Keratinocyte (primary cell): ENCODE results near the gene GTF3C4. TPM values are rescaled to one million over a fixed set of nuclear protein-coding genes. Genes with fewer than 3 reads are reported as not detected.

Experiments used
- DNase-seq: peaks from one replicate; pipeline ENCODE4 v3.0.0-alpha.2; 2011; ENCODE audit warnings: low read depth, missing footprints, low spot score
- FAIRE-seq: peaks from 2 replicates; lab custom pipeline; 2011; peaks lifted over from hg19 to GRCh38; lab: Jason Lieb, UNC
- H2AFZ ChIP-seq: 2 replicates; pipeline ENCODE4 v1.6.0; 2012; ENCODE audit warnings: low read length, control low read depth, inconsistent platforms; ENCODE audit not compliant: control insufficient read depth
- H3K27ac ChIP-seq: 2 replicates; pipeline ENCODE4 v1.5.1; 2011; ENCODE audit warnings: low read length; ENCODE audit not compliant: control insufficient read depth, insufficient read depth
- H3K27me3 ChIP-seq: 3 replicates; pipeline ENCODE4 v1.6.0; 2011; ENCODE audit warnings: low read length; ENCODE audit not compliant: control insufficient read depth, insufficient read depth; ENCODE audit errors: extremely low read depth
- H3K36me3 ChIP-seq, 2 experiments: 2 replicates in 1 of 2; 3 replicates in 1 of 2; pipeline ENCODE4 v1.5.1; 2011; ENCODE audit warnings: low read length in 2 of 2, mild to moderate bottlenecking in 1 of 2; ENCODE audit not compliant: control insufficient read depth in 2 of 2, insufficient read depth in 2 of 2; ENCODE audit errors: extremely low read depth in 1 of 2
- H3K4me1 ChIP-seq: 3 replicates; pipeline ENCODE4 v1.5.1; 2011; ENCODE audit warnings: low read length; ENCODE audit not compliant: control insufficient read depth, insufficient read depth; ENCODE audit errors: extremely low read depth
- H3K4me2 ChIP-seq: 3 replicates; pipeline ENCODE4 v1.6.0; 2011; ENCODE audit warnings: low read depth, low read length; ENCODE audit not compliant: control insufficient read depth, insufficient read depth; ENCODE audit errors: extremely low read depth
- H3K4me3 ChIP-seq, 3 experiments: fragments of 200-600 bp in 1 of 3; sonication (generic) in 1 of 3; 2 replicates in 2 of 3; 3 replicates in 1 of 3; pipeline ENCODE4 v1.5.1; 2011 to 2016; ENCODE audit warnings: low read length in 3 of 3, mild to moderate bottlenecking in 3 of 3, control low read depth in 2 of 3, inconsistent platforms in 1 of 3, low read depth in 1 of 3, mixed read lengths in 1 of 3, mixed run types in 1 of 3, moderate library complexity in 1 of 3; ENCODE audit not compliant: control insufficient read depth in 2 of 3, insufficient read depth in 2 of 3; ENCODE audit errors: extremely low read depth in 1 of 3
- H3K79me2 ChIP-seq: 2 replicates; pipeline ENCODE4 v1.6.0; 2012; ENCODE audit warnings: low read length; ENCODE audit not compliant: control insufficient read depth, insufficient read depth
- H3K9ac ChIP-seq: 3 replicates; pipeline ENCODE4 v1.6.0; 2011; ENCODE audit warnings: low read length; ENCODE audit not compliant: control insufficient read depth, insufficient read depth; ENCODE audit errors: extremely low read depth
- H3K9me1 ChIP-seq: 3 replicates; pipeline ENCODE4 v1.6.0; 2011; ENCODE audit warnings: low read length; ENCODE audit not compliant: control insufficient read depth, insufficient read depth; ENCODE audit errors: extremely low read depth
- H3K9me3 ChIP-seq: 2 replicates; pipeline ENCODE4 v1.5.1; 2012; ENCODE audit warnings: low read depth, low read length; ENCODE audit not compliant: control insufficient read depth
- H4K20me1 ChIP-seq: 3 replicates; pipeline ENCODE4 v1.6.0; 2011; ENCODE audit warnings: low read length; ENCODE audit not compliant: control insufficient read depth, insufficient read depth; ENCODE audit errors: extremely low read depth
- EZH2 ChIP-seq: IDR thresholded peaks from one replicate; pipeline ENCODE4 v1.6.1; 2012; ENCODE audit warnings: inconsistent platforms, mild to moderate bottlenecking, low read length, moderate library complexity
- dilution Hi-C: fragments of 300-500 bp; cut with MboI; formaldehyde crosslinking; loops from one replicate; pipeline ENCODE4 v1.7.0; 2020; ENCODE audit warnings: low sequenced_read_pairs; ENCODE audit not compliant: extremely low pct_ligation_motif_present
- polyA plus RNA-seq, 5 experiments: library from polyadenylated mRNA; depleted of rRNA in 3 of 5; stranded (reverse) in 3 of 5; stranded (forward) in 1 of 5; unstranded in 1 of 5; fragments of >200 nt; gene quantifications; 1 replicate in 1 of 5; 2 replicates in 3 of 5; 3 replicates in 1 of 5; pipeline versions ENCODE4 v1.2.1 to v1.2.3, GENCODE V29; 2011 to 2012; ENCODE audit warnings: missing spikeins in 2 of 5, low read depth in 1 of 5, low replicate concordance in 1 of 5
- TF ChIP-seq, protein P1 (sequence below), 3 experiments: IDR thresholded peaks in 1 of 3; conservative IDR thresholded peaks in 1 of 3; optimal IDR thresholded peaks in 1 of 3; 2 replicates in 2 of 3; 3 replicates in 1 of 3; pipeline versions ENCODE3 to v1.5.1; 2011; ENCODE audit warnings: low read length in 3 of 3, mild to moderate bottlenecking in 3 of 3, moderate library complexity in 2 of 3, control low read depth in 1 of 3, inconsistent platforms in 1 of 3; ENCODE audit not compliant: insufficient read depth in 2 of 3; ENCODE audit errors: extremely low read depth in 1 of 3

The GTF3C4 gene
- polyA plus RNA-seq, 1 donor (not counting 4 experiments of a cell fraction or from before 2014, with no cell fraction given): 7.7 TPM

DNA sequence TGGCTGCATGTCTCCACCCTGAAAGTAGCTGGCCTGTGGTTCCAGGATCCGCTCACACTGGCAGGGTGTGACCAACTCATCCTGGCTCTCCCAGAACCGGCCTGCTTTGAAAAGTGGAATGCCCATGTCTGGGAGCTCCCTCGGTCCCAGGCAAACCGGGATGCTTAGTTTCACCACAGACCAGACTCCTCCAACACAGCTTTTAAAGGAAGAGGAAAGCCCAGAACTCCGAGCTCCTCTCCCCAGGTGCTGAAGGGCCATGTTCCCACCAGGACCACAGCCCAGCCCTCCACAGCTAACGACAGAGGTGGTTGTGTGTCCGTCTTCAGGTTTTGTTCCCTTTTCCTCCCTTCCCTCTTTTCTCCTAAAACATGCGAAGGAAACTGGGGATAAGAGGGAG, 38.0 kb downstream of the GTF3C4 start:
- TF ChIP-seq, protein P1, sequence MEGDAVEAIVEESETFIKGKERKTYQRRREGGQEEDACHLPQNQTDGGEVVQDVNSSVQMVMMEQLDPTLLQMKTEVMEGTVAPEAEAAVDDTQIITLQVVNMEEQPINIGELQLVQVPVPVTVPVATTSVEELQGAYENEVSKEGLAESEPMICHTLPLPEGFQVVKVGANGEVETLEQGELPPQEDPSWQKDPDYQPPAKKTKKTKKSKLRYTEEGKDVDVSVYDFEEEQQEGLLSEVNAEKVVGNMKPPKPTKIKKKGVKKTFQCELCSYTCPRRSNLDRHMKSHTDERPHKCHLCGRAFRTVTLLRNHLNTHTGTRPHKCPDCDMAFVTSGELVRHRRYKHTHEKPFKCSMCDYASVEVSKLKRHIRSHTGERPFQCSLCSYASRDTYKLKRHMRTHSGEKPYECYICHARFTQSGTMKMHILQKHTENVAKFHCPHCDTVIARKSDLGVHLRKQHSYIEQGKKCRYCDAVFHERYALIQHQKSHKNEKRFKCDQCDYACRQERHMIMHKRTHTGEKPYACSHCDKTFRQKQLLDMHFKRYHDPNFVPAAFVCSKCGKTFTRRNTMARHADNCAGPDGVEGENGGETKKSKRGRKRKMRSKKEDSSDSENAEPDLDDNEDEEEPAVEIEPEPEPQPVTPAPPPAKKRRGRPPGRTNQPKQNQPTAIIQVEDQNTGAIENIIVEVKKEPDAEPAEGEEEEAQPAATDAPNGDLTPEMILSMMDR (optimal IDR thresholded peaks at IDR 0.05 in 1 of 3, IDR thresholded peaks at IDR 0.05 in 1 of 3, conservative IDR thresholded peaks at IDR 0.05 in 1 of 3; ENCODE audit: extremely low read depth in 1 of 3, insufficient read depth in 2 of 3, low read length in 3 of 3): no peak
- no peak for TF ChIP-seq EZH2
- no peaks in the 10 kb centered on the region for H3K4me1 ChIP-seq
- no peak overlapping the region for H3K27ac ChIP-seq
- H3K36me3 ChIP-seq: no peaks in the 10 kb centered on the region
- no peak overlapping the region for H3K9ac ChIP-seq
- no peak overlapping the region for H3K4me3 ChIP-seq
- no peaks in the 10 kb centered on the region for H3K9me1 ChIP-seq
- H3K4me2 ChIP-seq: no peak overlapping the region
- H3K79me2 ChIP-seq: no peaks in the 10 kb centered on the region
- H2AFZ ChIP-seq: no peak overlapping the region
- H3K27me3 ChIP-seq: no peaks in the 10 kb centered on the region
- no peaks in the 10 kb centered on the region for H4K20me1 ChIP-seq
- no peak for DNase-seq
- dilution Hi-C loops: no loop called here
- no peak for FAIRE-seq
- no peaks in the 10 kb centered on the region for H3K9me3 ChIP-seq

DNA sequence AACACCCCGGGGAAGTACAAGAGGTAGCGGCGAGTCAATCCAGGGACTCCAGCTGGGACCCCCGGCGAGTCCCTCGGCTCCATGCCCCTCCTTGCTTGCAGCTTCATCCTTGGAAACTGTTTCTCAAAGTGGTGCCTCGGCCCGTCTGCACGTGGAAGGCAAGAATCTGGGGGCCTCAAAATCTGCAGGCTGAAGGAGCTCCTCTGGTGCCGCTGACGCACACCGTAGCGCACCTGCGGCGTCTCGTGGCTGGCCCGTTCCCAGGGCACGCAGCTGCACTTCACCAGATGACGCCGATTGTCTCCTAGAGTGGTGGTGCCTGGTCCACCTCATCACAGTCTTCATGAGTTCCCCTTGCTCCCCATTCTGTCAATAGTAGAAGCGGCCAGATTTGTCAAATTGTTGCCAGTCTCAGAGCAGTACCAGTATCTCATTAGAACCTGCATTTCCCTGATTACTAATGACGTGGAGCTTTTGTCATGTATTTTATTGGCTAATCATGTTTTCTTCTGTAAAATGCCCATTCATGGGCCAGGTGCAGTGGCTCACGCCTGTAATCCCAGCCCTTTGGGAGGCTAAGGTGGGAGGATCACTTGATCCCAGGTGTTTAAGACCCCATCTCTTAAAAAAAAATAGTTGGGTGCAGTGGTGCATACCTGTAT, 38.6 kb downstream of the GTF3C4 start:
- no peaks in the 10 kb centered on the region for H3K9me3 ChIP-seq
- H3K79me2 ChIP-seq: no peaks in the 10 kb centered on the region
- H3K4me1 ChIP-seq: no peaks in the 10 kb centered on the region
- H3K4me3 ChIP-seq: no peak overlapping the region
- no peaks in the 10 kb centered on the region for H4K20me1 ChIP-seq
- DNase-seq: no peak
- H3K27me3 ChIP-seq: no peaks in the 10 kb centered on the region
- no peak overlapping the region for H3K27ac ChIP-seq
- no peaks in the 10 kb centered on the region for H3K36me3 ChIP-seq
- dilution Hi-C loops: no loop called here
- TF ChIP-seq, protein P1 (optimal IDR thresholded peaks at IDR 0.05 in 1 of 3, IDR thresholded peaks at IDR 0.05 in 1 of 3, conservative IDR thresholded peaks at IDR 0.05 in 1 of 3; ENCODE audit: extremely low read depth in 1 of 3, insufficient read depth in 2 of 3, low read length in 3 of 3): no peak
- TF ChIP-seq EZH2: no peak
- H3K9me1 ChIP-seq: no peaks in the 10 kb centered on the region
- no peak overlapping the region for H3K9ac ChIP-seq
- no peak overlapping the region for H2AFZ ChIP-seq
- H3K4me2 ChIP-seq: no peak overlapping the region
- no peak for FAIRE-seq
